Fibroblast of lung (primary cell): Measurements from ENCODE around the gene KDM8. TPM values are rescaled to one million over a fixed set of nuclear protein-coding genes. Genes with fewer than 3 reads are reported as not detected.
A peak's percentile ranks its signal among the peaks of the same experiment; 100 is the strongest.

ENCODE experiments used
- DNase-seq, 2 donors: peaks; one replicate each; pipeline versions ENCODE4 v3.0.0 to v3.0.0-alpha.2; 2010; ENCODE audit warnings: low read depth in 2 of 2
- H2AFZ ChIP-seq: 2 replicates; pipeline ENCODE4 v1.5.1; 2012; ENCODE audit warnings: low read length, control low read depth, inconsistent platforms
- H3K27ac ChIP-seq: 2 replicates; pipeline ENCODE4 v1.5.1; 2011; ENCODE audit warnings: low read length, control low read depth; ENCODE audit not compliant: insufficient read depth
- H3K27me3 ChIP-seq: 2 replicates; pipeline ENCODE4 v1.5.1; 2011; ENCODE audit warnings: mild to moderate bottlenecking, low read length; ENCODE audit not compliant: control insufficient read depth, insufficient read depth
- H3K36me3 ChIP-seq: 2 replicates; pipeline ENCODE4 v1.5.1; 2011; ENCODE audit warnings: low read length; ENCODE audit not compliant: control insufficient read depth, insufficient read depth
- H3K4me1 ChIP-seq: 2 replicates; pipeline ENCODE4 v1.5.1; 2011; ENCODE audit warnings: low read length; ENCODE audit not compliant: control insufficient read depth, insufficient read depth; ENCODE audit errors: extremely low read depth
- H3K4me2 ChIP-seq: 2 replicates; pipeline ENCODE4 v1.5.1; 2011; ENCODE audit warnings: low read length, control low read depth; ENCODE audit not compliant: insufficient read depth; ENCODE audit errors: extremely low read depth
- H3K4me3 ChIP-seq, 4 experiments: fragments of 200-600 bp in 1 of 4; sonication (generic) in 1 of 4; replicated peaks in 1 of 4; 2 replicates each; pipeline ENCODE4 v1.5.1; 2011 to 2016; ENCODE audit warnings: low read length in 4 of 4, low read depth in 3 of 4, mild to moderate bottlenecking in 3 of 4, control low read depth in 2 of 4, inconsistent platforms in 1 of 4, mixed read lengths in 1 of 4; ENCODE audit not compliant: insufficient read depth in 1 of 4; ENCODE audit errors: control extremely low read depth in 1 of 4
- H3K79me2 ChIP-seq: 2 replicates; pipeline ENCODE4 v1.5.1; 2012; ENCODE audit warnings: mild to moderate bottlenecking, low read length, inconsistent platforms; ENCODE audit not compliant: control insufficient read depth, insufficient read depth
- H3K9ac ChIP-seq: 2 replicates; pipeline ENCODE4 v1.5.1; 2011; ENCODE audit warnings: mild to moderate bottlenecking, low read length, control low read depth; ENCODE audit not compliant: insufficient read depth
- H3K9me3 ChIP-seq: 2 replicates; pipeline ENCODE4 v1.5.1; 2012; ENCODE audit warnings: low read depth, low read length; ENCODE audit not compliant: control insufficient read depth, insufficient read depth
- H4K20me1 ChIP-seq: 2 replicates; pipeline ENCODE4 v1.5.1; 2011; ENCODE audit warnings: low read length; ENCODE audit not compliant: control insufficient read depth, insufficient read depth; ENCODE audit errors: extremely low read depth
- CTCF ChIP-seq, 2 donors: IDR thresholded peaks in 1 of 2; conservative IDR thresholded peaks in 1 of 2; 1 replicate in 1 of 2; 2 replicates in 1 of 2; pipeline ENCODE4 v1.5.1; 2011 to 2012; ENCODE audit warnings: low read length in 2 of 2, control low read depth in 1 of 2, inconsistent platforms in 1 of 2, low read depth in 1 of 2, mild to moderate bottlenecking in 1 of 2
- EZH2 ChIP-seq: IDR thresholded peaks from 2 replicates; pipeline ENCODE4 v1.5.1; 2012; ENCODE audit warnings: low read length, control low read depth, mild to moderate bottlenecking; ENCODE audit errors: missing control alignments
- polyA plus RNA-seq, 2 donors: library from polyadenylated mRNA; depleted of rRNA in 1 of 2; stranded (reverse) in 1 of 2; unstranded in 1 of 2; fragments of >200 nt; gene quantifications; 2 replicates each; pipeline ENCODE4 v1.2.1, GENCODE V29; 2011 to 2012; ENCODE audit warnings: missing spikeins in 1 of 2
- total RNA-seq: library from RNA; depleted of rRNA; stranded (reverse); fragments of >200 nt; gene quantifications from 2 replicates; pipeline ENCODE4 v1.2.1, GENCODE V29; 2014

Gene KDM8
- total and polyA plus RNA-seq, 2 donors (not counting 1 experiment from before 2014, with no cell fraction given): 2.0 to 3.6 TPM

GRCh38 chr16:27264151-27264550 is 60.8 kb downstream of the KDM8 start:
- H4K20me1 ChIP-seq: no peaks in the 10 kb centered on the region
- H3K4me2 ChIP-seq: peak overlapping the region; percentile 8
- DNase-seq: peak; percentile 65 to 85
- no peak overlapping the region for H2AFZ ChIP-seq
- TF ChIP-seq EZH2 (no peak), CTCF (conservative IDR thresholded peaks at IDR 0.05 in 1 of 2, IDR thresholded peaks at IDR 0.05 in 1 of 2; ENCODE audit: low read depth in 1 of 2, low read length in 2 of 2) (no peak)
- no peaks in the 10 kb centered on the region for H3K9me3 ChIP-seq
- H3K4me1 ChIP-seq: peaks cover 4% of the 10 kb centered on the region
- H3K79me2 ChIP-seq: peaks cover 2% of the 10 kb centered on the region
- no peak overlapping the region for H3K27ac ChIP-seq
- H3K27me3 ChIP-seq: no peaks in the 10 kb centered on the region
- H3K9ac ChIP-seq: no peak overlapping the region
- H3K4me3 ChIP-seq: no peak overlapping the region
- no peaks in the 10 kb centered on the region for H3K36me3 ChIP-seq

GRCh38 chr16:27265982-27266381 is 62.7 kb downstream of the KDM8 start:
- no peaks in the 10 kb centered on the region for H3K27me3 ChIP-seq
- H3K36me3 ChIP-seq: no peaks in the 10 kb centered on the region
- DNase-seq: no peak

GRCh38 chr16:27267037-27267677 is 63.8 kb downstream of the KDM8 start:
- H3K27me3 ChIP-seq: no peaks in the 10 kb centered on the region
- no peak overlapping the region for H2AFZ ChIP-seq
- no peak for TF ChIP-seq CTCF (conservative IDR thresholded peaks at IDR 0.05 in 1 of 2, IDR thresholded peaks at IDR 0.05 in 1 of 2; ENCODE audit: low read depth in 1 of 2, low read length in 2 of 2)
- TF ChIP-seq EZH2: no peak
- no peaks in the 10 kb centered on the region for H3K36me3 ChIP-seq
- no peak overlapping the region for H3K27ac ChIP-seq
- no peak for DNase-seq
- peaks cover 2% of the 10 kb centered on the region for H3K79me2 ChIP-seq
- no peak overlapping the region for H3K4me3 ChIP-seq
- H4K20me1 ChIP-seq: no peaks in the 10 kb centered on the region
- no peaks in the 10 kb centered on the region for H3K9me3 ChIP-seq
- H3K4me1 ChIP-seq: peaks cover 4% of the 10 kb centered on the region
- H3K4me2 ChIP-seq: no peak overlapping the region
- H3K9ac ChIP-seq: no peak overlapping the region

More at GRCh38 chr16:27265982-27266381, 62.7 kb downstream of the KDM8 start:
- no peaks in the 10 kb centered on the region for H4K20me1 ChIP-seq
- no peak overlapping the region for H2AFZ ChIP-seq
- H3K4me1 ChIP-seq: peaks cover 4% of the 10 kb centered on the region
- no peak overlapping the region for H3K27ac ChIP-seq
- no peaks in the 10 kb centered on the region for H3K9me3 ChIP-seq
- TF ChIP-seq CTCF (conservative IDR thresholded peaks at IDR 0.05 in 1 of 2, IDR thresholded peaks at IDR 0.05 in 1 of 2; ENCODE audit: low read depth in 1 of 2, low read length in 2 of 2) (no peak), EZH2 (no peak)
- no peak overlapping the region for H3K9ac ChIP-seq
- no peak overlapping the region for H3K4me2 ChIP-seq
- H3K79me2 ChIP-seq: peaks cover 2% of the 10 kb centered on the region
- no peak overlapping the region for H3K4me3 ChIP-seq
